ENCODE data around the gene GKN2.

The GKN2 gene

GRCh38 chr2:68911246-68911645 lies 41.4 kb downstream of the GKN2 start:
- ATAC-seq = no peak
- no peak for TF ChIP-seq OSR1 (CRISPR knock-in tag; IDR thresholded peaks at IDR 0.05)
- no peak for TF ChIP-seq PATZ1 (CRISPR knock-in tag; IDR thresholded peaks at IDR 0.05; ENCODE audit: borderline replicate concordance)
- TF ChIP-seq PPARA (CRISPR knock-in tag; IDR thresholded peaks at IDR 0.05; ENCODE audit: borderline replicate concordance) = no peak
- no peak for TF ChIP-seq SNAI2 (CRISPR knock-in tag; IDR thresholded peaks at IDR 0.05)
- TF ChIP-seq, protein P1, sequence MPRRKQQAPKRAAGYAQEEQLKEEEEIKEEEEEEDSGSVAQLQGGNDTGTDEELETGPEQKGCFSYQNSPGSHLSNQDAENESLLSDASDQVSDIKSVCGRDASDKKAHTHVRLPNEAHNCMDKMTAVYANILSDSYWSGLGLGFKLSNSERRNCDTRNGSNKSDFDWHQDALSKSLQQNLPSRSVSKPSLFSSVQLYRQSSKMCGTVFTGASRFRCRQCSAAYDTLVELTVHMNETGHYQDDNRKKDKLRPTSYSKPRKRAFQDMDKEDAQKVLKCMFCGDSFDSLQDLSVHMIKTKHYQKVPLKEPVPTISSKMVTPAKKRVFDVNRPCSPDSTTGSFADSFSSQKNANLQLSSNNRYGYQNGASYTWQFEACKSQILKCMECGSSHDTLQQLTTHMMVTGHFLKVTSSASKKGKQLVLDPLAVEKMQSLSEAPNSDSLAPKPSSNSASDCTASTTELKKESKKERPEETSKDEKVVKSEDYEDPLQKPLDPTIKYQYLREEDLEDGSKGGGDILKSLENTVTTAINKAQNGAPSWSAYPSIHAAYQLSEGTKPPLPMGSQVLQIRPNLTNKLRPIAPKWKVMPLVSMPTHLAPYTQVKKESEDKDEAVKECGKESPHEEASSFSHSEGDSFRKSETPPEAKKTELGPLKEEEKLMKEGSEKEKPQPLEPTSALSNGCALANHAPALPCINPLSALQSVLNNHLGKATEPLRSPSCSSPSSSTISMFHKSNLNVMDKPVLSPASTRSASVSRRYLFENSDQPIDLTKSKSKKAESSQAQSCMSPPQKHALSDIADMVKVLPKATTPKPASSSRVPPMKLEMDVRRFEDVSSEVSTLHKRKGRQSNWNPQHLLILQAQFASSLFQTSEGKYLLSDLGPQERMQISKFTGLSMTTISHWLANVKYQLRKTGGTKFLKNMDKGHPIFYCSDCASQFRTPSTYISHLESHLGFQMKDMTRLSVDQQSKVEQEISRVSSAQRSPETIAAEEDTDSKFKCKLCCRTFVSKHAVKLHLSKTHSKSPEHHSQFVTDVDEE (CRISPR knock-in tag; IDR thresholded peaks at IDR 0.05) = no peak
- TF ChIP-seq TOX (CRISPR knock-in tag; IDR thresholded peaks at IDR 0.05; ENCODE audit: borderline replicate concordance) = no peak
- no peak for TF ChIP-seq ZFP30 (CRISPR knock-in tag; IDR thresholded peaks at IDR 0.05)
- no peak for TF ChIP-seq BACH2 (CRISPR knock-in tag; IDR thresholded peaks at IDR 0.05; ENCODE audit: borderline replicate concordance)
- TF ChIP-seq ARNTL (CRISPR knock-in tag; IDR thresholded peaks at IDR 0.05; ENCODE audit: borderline replicate concordance, low read depth) = no peak
- TF ChIP-seq TCF4 (CRISPR knock-in tag; IDR thresholded peaks at IDR 0.05; ENCODE audit: borderline replicate concordance) = no peak
- no peak for TF ChIP-seq ZC3H10 (CRISPR knock-in tag; IDR thresholded peaks at IDR 0.05)

- TF ChIP-seq ESRRG (CRISPR knock-in tag; IDR thresholded peaks at IDR 0.05) (no peak), PPARA (CRISPR knock-in tag; IDR thresholded peaks at IDR 0.05; ENCODE audit: borderline replicate concordance) (no peak), TCF4 (CRISPR knock-in tag; IDR thresholded peaks at IDR 0.05; ENCODE audit: borderline replicate concordance) (no peak), CSRNP3 (CRISPR knock-in tag; IDR thresholded peaks at IDR 0.05) (no peak), BACH2 (CRISPR knock-in tag; IDR thresholded peaks at IDR 0.05; ENCODE audit: borderline replicate concordance) (no peak), ZNF8 (CRISPR knock-in tag; IDR thresholded peaks at IDR 0.05) (no peak), TOX (CRISPR knock-in tag; IDR thresholded peaks at IDR 0.05; ENCODE audit: borderline replicate concordance) (no peak), SNAI2 (CRISPR knock-in tag; IDR thresholded peaks at IDR 0.05) (no peak), ISL1 (CRISPR knock-in tag; IDR thresholded peaks at IDR 0.05) (no peak), RARB (CRISPR knock-in tag; IDR thresholded peaks at IDR 0.05) (no peak), ZNF565 (CRISPR knock-in tag; conservative IDR thresholded peaks at IDR 0.05; ENCODE audit: low read depth) (no peak), ZFP3 (CRISPR knock-in tag; IDR thresholded peaks at IDR 0.05) (no peak), OSR1 (CRISPR knock-in tag; IDR thresholded peaks at IDR 0.05) (no peak), GLIS3 (CRISPR knock-in tag; IDR thresholded peaks at IDR 0.05) (no peak), ZFP30 (CRISPR knock-in tag; IDR thresholded peaks at IDR 0.05) (no peak), CSDC2 (CRISPR knock-in tag; IDR thresholded peaks at IDR 0.05) (no peak)
- TF ChIP-seq, protein P2, sequence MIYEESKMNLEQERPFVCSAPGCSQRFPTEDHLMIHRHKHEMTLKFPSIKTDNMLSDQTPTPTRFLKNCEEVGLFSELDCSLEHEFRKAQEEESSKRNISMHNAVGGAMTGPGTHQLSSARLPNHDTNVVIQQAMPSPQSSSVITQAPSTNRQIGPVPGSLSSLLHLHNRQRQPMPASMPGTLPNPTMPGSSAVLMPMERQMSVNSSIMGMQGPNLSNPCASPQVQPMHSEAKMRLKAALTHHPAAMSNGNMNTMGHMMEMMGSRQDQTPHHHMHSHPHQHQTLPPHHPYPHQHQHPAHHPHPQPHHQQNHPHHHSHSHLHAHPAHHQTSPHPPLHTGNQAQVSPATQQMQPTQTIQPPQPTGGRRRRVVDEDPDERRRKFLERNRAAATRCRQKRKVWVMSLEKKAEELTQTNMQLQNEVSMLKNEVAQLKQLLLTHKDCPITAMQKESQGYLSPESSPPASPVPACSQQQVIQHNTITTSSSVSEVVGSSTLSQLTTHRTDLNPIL (CRISPR knock-in tag; IDR thresholded peaks at IDR 0.05; ENCODE audit: low read depth) = no peak
- TF ChIP-seq, protein P3, sequence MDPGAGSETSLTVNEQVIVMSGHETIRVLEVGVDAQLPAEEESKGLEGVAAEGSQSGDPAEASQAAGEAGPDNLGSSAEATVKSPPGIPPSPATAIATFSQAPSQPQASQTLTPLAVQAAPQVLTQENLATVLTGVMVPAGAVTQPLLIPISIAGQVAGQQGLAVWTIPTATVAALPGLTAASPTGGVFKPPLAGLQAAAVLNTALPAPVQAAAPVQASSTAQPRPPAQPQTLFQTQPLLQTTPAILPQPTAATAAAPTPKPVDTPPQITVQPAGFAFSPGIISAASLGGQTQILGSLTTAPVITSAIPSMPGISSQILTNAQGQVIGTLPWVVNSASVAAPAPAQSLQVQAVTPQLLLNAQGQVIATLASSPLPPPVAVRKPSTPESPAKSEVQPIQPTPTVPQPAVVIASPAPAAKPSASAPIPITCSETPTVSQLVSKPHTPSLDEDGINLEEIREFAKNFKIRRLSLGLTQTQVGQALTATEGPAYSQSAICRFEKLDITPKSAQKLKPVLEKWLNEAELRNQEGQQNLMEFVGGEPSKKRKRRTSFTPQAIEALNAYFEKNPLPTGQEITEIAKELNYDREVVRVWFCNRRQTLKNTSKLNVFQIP (CRISPR knock-in tag; IDR thresholded peaks at IDR 0.05; ENCODE audit: borderline replicate concordance, low read depth) = no peak
- TF ChIP-seq, protein P1 (CRISPR knock-in tag; IDR thresholded peaks at IDR 0.05) = no peak
- ATAC-seq = peak; percentile 87
These were observed 42.7 kb downstream of the GKN2 start for GRCh38 chr2:68909793-68910674.

Measured in SK-N-SH treated with all-trans-retinoic acid at 6 μM for 48 hours (cell line).